ENCODE results near the gene XPR1.

DNA sequence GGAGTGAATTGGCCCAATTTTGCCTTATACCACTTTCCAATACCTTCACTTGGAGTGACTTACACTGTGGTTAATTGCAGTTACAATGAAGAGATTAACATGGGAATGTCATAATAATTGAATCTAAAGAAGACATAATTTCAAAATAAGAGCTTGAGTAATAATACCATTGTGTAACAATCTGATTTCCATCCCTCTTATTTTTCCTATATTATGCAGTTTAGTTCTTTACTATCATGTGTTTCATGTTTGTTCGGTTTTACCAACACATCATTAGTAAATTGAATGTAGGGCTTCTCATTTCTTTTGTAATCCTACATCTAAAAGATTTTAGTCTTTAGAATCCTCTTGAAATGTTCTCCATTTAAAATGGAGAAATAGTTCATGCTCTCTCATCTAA, 19.2 kb upstream of the XPR1 start:
- no peak for TF ChIP-seq EZH2 (IDR thresholded peaks at IDR 0.05; ENCODE audit: low read depth)
- TF ChIP-seq CTCF (conservative IDR thresholded peaks at IDR 0.05) = no peak

Measured in PC-9 (cell line).